Stromal cell of bone marrow (primary cell): ENCODE measurements around the gene BAZ1A.
"Not testable (repeated sequence)": the region's sequence is repeated elsewhere in the genome, so short reads cannot be mapped to it uniquely, and the experiment has no call there.

ENCODE experiments used
- DNase-seq: peaks from one replicate; pipeline ENCODE4 v3.0.0-alpha.2; 2012; ENCODE audit warnings: low read depth

The BAZ1A gene

DNA sequence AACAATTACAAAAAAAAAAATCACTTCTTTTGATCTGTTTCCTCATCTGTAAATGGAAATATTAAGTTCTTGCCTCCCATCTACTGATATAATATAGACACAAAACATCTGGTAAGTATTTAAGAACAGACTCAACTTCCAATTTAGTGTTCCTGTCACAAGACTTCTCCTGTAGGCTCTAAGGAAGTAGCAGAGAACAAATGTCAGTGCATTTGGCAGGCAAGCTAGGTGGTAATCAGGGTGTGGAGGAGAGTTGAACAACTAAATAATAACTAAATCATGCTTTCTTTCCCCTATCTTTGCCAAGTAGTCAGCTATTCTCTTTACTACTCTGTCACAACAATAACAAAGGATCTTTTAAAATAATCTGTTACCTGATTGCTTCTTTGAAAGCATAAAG lies 22.1 kb downstream of the BAZ1A start:
- no peak for DNase-seq

DNA sequence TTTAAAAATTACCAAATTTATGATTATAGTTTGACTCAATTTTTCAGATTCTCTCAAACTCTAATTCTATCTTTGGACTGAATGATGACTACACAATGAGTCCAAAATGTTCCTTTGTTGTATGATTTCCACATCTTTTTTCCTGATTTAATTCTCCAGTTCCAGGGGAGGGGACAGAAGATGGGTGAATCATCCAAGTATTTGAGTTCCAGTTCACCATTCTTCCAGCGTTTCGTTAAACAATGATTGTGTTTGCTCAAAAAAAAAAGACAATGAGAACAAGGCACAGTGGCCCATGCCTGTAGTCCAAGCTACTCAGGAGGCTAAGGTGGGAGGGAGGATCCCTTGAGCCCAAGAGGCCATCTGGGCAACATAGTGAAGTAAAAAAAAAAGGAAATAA lies 23.8 kb downstream of the BAZ1A start:
- peak; percentile 72 for DNase-seq

DNA sequence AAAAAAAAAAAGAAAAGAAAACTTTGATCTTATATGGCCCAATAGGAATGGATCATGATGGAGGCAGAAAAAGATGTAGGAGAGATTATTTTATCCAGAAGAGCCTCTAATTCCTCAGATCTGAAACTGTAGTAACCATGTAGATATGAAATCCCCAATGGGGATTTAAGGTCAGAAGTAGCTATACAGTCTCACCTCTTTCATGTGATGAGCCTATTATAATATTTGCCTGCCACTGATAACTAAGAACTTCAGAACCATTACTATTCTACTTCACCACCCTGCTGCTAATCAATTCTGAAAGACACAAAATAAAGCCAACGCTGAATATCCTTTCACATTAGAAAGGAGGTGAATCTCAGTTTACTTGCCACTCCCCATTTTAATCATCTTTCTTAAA lies 29.3 kb downstream of the BAZ1A start:
- DNase-seq: no peak

- DNase-seq: peak; percentile 70
These were observed 32.1 kb downstream of the BAZ1A start for GRCh38 chr14:34843011-34843554.

- DNase-seq: no peak
These were observed 37.3 kb downstream of the BAZ1A start for GRCh38 chr14:34837801-34838322.

GRCh38 chr14:34835312-34835711 lies 39.8 kb downstream of the BAZ1A start:
- peak; percentile 21 for DNase-seq

- DNase-seq: no peak
These were observed 41.3 kb downstream of the BAZ1A start for GRCh38 chr14:34833549-34834523.

DNA sequence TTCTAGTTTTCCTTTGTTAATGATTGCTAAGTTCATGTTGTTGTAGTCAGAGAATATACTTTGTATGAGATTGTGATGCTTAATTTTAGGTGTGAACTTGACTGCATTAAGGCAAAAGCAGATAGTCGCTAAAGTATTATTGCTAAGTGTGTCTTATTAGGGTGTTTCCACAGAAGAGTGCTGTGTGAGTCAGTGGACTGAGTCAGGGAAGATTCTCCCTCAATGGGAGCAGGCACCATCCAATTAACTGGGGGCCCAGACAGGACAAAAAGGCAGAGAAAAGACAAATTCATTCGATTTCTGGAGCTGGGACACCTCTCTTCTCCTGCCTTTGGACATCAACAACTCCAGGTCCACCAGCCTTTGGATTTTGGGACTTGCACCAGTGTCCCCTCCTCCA lies 48.5 kb downstream of the BAZ1A start:
- DNase-seq: peak; percentile 36

- DNase-seq: no peak
These were observed 50.3 kb downstream of the BAZ1A start for GRCh38 chr14:34824826-34825225.

DNA sequence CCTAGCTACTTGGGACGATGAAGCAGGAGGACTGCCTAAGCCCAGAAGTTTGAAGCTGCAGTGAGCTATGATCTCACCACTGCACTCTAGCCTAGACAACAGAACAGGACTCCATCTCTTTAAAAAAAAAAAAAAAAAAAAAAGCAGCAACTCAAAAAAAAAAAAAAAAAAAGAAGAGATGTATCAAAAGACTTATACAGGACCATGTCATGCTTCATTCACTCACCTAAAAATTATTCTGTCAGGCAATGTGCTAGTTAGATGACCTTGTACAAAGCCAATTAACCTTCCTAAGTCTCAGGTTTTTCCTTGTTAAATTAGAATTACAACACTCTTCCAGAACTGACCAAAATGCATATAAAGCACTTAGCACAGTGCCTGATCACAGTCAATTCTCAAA lies 50.9 kb downstream of the BAZ1A start:
- DNase-seq: no peak

- no peak for DNase-seq
These were observed 57.4 kb downstream of the BAZ1A start for GRCh38 chr14:34817768-34818167.

GRCh38 chr14:34810028-34810427 lies 65.1 kb downstream of the BAZ1A start:
- no peak for DNase-seq

- DNase-seq: no peak
These were observed 68.9 kb downstream of the BAZ1A start for GRCh38 chr14:34806257-34806656.

GRCh38 chr14:34804933-34805332 lies 70.2 kb downstream of the BAZ1A start:
- DNase-seq: no peak

DNA sequence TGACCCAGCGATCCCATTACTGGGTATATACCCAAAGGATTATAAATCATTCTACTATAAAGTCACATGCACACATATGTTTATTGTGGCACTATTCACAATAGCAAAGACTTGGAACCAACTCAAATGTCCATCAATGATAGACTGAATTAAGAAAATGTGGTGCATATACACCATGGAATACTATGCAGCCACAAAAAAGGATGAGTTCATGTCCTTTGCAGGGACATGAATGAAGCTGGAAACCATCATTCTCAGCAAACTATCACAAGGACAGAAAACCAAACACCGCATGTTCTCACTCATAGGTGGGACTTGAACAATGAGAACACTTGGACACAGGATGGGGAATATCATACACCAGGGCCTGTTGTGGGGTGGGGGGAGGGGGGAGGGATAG lies 76.3 kb downstream of the BAZ1A start:
- DNase-seq: not testable (repeated sequence)

- no peak for DNase-seq
These were observed 77.2 kb downstream of the BAZ1A start for GRCh38 chr14:34797747-34798583.

DNA sequence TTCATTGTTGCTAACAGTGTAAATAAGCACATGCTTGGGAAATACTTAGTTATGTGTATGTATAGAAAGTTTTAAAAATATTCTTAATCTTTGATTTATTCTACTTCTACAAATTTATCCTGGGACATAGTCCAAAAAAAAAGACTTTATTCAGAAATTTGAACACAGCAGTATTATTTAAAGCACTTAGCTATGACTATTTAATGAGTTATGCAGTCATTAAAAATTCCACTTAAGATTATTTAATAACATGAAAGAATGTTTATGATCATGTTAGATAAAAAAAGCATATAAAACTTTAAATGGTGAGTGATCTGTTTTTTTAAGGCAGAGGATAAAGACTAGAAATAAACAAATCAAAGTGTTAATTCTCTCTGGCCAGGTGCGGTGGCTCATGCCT lies 78.3 kb downstream of the BAZ1A start:
- DNase-seq: no peak

GRCh38 chr14:34794941-34795340 lies 80.2 kb downstream of the BAZ1A start:
- DNase-seq: no peak

DNA sequence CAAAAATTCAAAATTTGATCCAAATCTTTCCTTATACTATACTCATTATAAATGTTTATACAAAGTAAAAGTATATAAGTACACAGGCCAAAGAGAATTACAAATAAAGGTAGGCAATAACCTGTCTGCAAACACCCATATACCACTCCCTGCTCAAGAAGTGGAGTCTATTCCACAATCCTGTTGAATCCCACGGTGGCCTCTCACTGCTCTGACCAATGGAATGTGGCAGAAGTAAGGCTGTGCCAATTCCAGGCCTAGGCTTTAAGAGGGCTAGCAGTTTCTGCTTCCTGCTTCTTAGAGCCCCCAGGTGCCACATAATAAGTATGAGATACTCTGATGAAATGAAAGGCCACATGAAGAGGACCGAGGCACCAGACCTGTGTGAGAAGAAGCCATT lies 80.9 kb downstream of the BAZ1A start:
- DNase-seq: no peak

DNA sequence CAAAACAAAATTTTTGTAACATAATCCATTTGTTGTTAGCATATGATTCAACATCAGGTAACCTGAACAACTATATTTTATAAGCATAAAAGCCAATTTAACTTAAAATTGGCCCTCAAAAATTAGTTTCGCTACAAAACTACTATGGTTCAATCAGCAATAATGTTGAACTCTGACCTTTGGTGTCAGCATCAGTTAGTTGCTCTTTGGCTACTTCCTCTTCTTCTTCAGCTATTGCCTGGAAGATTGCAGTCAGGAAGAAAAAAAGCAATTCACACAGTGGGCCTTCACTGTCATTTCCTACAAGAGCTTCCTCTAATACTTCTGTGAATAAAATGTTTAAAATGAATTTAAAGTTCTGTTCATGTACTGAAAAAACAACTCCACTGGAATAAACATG lies 82.6 kb downstream of the BAZ1A start:
- DNase-seq: no peak

DNA sequence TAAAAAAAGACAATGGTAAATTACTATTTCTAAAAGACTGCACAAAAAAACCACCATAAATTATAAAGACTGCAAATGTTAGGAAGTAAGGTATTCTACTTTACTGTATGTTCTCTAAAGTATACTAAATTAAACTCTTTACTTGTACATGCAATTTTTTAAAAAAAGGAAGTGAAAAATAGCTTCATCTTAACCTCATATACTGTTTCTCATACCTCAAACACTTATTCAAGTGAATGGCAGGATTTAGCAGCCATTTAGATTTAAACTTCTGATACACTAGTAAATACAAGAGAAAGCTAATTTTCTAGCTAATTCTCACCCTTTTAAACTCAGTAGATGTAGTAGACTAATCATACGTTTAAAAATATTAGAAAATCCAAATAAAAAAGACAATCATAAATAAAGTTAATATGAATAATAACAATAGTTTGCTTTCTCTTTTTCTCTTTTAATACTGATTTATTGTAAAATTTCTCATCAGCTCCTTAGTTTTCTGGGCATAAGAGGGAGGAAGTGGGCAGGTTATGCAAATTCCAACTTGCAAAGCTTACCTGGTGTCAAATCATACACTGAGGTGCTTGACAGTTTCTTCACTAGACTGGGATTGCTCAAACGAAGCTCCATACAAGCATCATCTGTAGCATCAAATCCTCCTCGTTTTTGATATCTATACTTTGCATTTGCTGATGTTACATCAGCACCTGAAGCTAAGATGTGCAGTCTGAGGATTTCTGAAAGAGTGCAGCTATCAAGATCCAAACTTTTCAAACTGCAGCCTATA lies 89.7 kb downstream of the BAZ1A start:
- DNase-seq: no peak

DNA sequence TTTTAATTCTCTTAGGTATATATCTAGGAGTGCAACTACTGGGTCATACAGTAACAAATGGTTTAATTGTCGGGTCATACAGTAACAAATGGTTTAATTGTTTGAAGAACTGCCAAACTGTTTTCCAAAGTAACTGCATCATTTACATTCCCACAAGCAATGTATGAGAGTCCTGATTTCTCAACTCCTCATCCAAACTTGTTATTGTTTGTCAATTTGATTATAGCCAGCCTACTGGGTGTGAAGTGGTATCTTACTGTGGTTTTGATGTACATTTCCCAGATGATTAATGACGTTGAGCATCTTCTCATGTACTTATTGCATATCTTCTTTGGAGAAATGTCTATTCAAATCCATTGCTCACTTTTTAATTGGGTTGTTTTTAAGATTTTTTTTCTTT lies 93.1 kb downstream of the BAZ1A start:
- no peak for DNase-seq
